ENCODE results near the gene TAF9B. TPM values are rescaled to one million over a fixed set of nuclear protein-coding genes. Genes with fewer than 3 reads are reported as not detected.
A peak's percentile ranks its signal among the peaks of the same experiment; 100 is the strongest.

Gene TAF9B
- polyA plus RNA-seq, 2 donors = 10.6 to 10.9 TPM

DNA sequence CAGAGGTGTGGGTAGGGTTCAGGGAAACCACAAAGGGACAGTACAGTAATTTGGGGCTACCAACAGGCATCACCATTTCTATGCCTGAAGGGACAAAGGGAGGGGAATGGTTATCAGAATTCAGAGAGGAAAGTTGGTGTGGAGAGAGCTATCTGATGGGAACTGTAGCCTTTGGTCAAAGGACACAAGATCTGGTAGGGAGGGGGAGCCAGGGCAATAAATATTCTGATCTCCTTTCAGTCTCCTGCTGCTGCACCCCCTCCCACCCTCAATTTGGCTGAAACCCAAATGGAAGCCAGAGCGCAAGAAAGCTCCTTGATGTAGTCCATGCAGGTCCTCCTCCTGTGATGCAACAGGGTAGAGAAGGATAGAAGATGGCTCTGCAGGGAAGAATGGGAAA lies 20.8 kb downstream of the TAF9B start:
- 91 to 92% methylated on average over 1 of the region's 1 CpG for WGBS, 2 donors
- Histone ChIP-seq H3K4me1 (ENCODE audit: control insufficient read depth in 2 of 2, insufficient read depth in 2 of 2, low read length in 1 of 2) (no peaks in the 10 kb centered on the region), H3K36me3 (ENCODE audit: control insufficient read depth in 2 of 2, insufficient read depth in 2 of 2, low read length in 1 of 2) (peaks cover 2 to 4% of the 10 kb centered on the region in 2 donors), H3K4me3 (ENCODE audit: low read depth in 1 of 2, low read length in 2 of 2) (no peak overlapping the region), H3K27ac (ENCODE audit: low read depth in 2 of 2, low read length in 1 of 2) (no peak overlapping the region), H3K9me3 (ENCODE audit: control insufficient read depth in 2 of 2, insufficient read depth in 1 of 2, low read depth in 1 of 2, low read length in 1 of 2) (no peaks in the 10 kb centered on the region), H3K27me3 (ENCODE audit: control insufficient read depth in 1 of 2, insufficient read depth in 2 of 2, low read length in 2 of 2) (no peaks in the 10 kb centered on the region)

DNA sequence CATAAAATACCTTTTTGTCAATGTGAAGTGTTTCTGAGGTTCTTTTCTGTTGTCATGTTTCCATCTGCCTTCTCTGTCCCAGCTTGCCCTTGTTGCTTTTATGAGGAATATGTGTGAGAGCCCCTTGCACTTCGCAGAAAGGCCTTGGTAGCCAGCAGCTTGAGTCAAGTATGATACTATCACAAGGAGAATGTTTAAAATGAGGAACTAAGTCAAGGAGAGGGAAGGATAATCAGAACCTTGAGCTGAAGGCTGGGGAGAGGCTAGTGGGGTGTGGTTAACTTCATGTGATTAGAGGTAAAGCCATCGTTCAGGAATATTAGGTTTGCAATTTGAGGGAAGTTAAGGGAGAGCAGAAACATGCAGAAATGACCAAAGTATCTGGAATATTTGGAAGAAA lies 22.7 kb downstream of the TAF9B start:
- Histone ChIP-seq H3K27me3 (ENCODE audit: control insufficient read depth in 1 of 2, insufficient read depth in 2 of 2, low read length in 2 of 2) (no peaks in the 10 kb centered on the region), H3K4me3 (ENCODE audit: low read depth in 1 of 2, low read length in 2 of 2) (no peak overlapping the region), H3K9me3 (ENCODE audit: control insufficient read depth in 2 of 2, insufficient read depth in 1 of 2, low read depth in 1 of 2, low read length in 1 of 2) (no peaks in the 10 kb centered on the region), H3K36me3 (ENCODE audit: control insufficient read depth in 2 of 2, insufficient read depth in 2 of 2, low read length in 1 of 2) (peaks cover 2 to 5% of the 10 kb centered on the region in 2 donors), H3K27ac (ENCODE audit: low read depth in 2 of 2, low read length in 1 of 2) (no peak overlapping the region), H3K4me1 (ENCODE audit: control insufficient read depth in 2 of 2, insufficient read depth in 2 of 2, low read length in 1 of 2) (no peaks in the 10 kb centered on the region)
- WGBS, 2 donors = 71 to 72% methylated on average over 2 of the region's 2 CpGs

DNA sequence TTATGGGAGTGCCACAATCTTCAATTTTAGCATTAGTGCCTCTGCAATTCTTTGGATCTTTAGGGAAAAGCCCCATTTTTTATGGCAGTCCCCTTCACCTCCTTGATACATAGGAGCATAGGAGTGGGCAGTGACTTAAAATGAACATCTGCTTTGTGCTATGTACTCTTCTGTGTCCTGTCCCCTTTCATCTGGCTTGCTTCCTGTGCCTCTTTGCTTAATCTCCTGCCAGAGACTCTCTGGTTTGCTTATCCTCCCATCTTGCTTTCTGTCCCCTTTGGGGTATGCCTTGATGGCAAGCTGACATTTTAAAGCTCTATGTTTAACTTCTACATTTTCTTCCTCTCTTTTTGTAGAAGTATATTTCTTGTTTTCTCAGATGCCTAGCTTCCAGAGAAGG lies 23.1 kb downstream of the TAF9B start:
- Histone ChIP-seq H3K4me1 (ENCODE audit: control insufficient read depth in 2 of 2, insufficient read depth in 2 of 2, low read length in 1 of 2) (no peaks in the 10 kb centered on the region), H3K27me3 (ENCODE audit: control insufficient read depth in 1 of 2, insufficient read depth in 2 of 2, low read length in 2 of 2) (no peaks in the 10 kb centered on the region), H3K9me3 (ENCODE audit: control insufficient read depth in 2 of 2, insufficient read depth in 1 of 2, low read depth in 1 of 2, low read length in 1 of 2) (no peaks in the 10 kb centered on the region), H3K4me3 (ENCODE audit: low read depth in 1 of 2, low read length in 2 of 2) (no peak overlapping the region), H3K36me3 (ENCODE audit: control insufficient read depth in 2 of 2, insufficient read depth in 2 of 2, low read length in 1 of 2) (peaks cover 2 to 5% of the 10 kb centered on the region in 2 donors), H3K27ac (ENCODE audit: low read depth in 2 of 2, low read length in 1 of 2) (no peak overlapping the region)

DNA sequence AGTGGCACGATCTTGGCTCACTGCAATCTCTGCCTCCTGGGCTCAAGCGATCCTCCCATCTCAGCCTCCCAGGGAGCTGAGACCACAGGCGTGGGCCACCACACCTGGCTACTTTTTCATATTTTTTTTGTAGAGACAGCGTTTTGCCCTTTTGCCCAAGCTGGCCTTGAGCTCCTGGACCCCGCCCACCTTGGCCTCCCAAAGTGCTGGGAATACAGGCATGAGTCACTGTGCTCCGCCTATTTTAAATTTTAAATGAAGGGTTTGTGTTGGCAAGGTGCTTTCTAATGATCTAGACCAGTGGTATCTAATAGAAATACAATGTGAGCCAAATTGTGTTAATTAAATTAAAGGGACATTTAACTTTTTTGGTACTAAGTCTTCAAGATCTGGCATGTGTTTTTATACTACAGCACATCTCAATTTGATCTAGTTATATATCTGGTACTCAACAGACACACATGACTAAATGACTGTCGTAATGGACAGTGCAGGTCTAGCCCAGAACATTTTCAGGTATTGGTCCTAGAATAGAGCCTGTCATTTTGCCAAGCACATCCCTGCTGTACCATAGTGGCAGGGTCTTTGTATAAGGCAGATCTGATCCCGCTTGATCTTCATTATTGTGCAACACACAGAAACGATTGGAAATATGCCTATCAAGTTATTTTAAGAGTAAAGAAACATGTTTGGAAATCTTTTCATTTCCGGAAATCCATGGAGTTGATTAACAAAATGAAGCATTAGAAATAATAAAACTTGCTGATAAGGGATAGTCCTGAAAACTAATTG lies 28.1 kb downstream of the TAF9B start:
- Histone ChIP-seq H3K27ac (ENCODE audit: low read depth in 2 of 2, low read length in 1 of 2) (peak overlapping the region in 1 of 2 donors; percentile 22), H3K4me1 (ENCODE audit: control insufficient read depth in 2 of 2, insufficient read depth in 2 of 2, low read length in 1 of 2) (no peaks in the 10 kb centered on the region), H3K9me3 (ENCODE audit: control insufficient read depth in 2 of 2, insufficient read depth in 1 of 2, low read depth in 1 of 2, low read length in 1 of 2) (no peaks in the 10 kb centered on the region), H3K36me3 (ENCODE audit: control insufficient read depth in 2 of 2, insufficient read depth in 2 of 2, low read length in 1 of 2) (peaks cover 0 to 5% of the 10 kb centered on the region in 2 donors), H3K27me3 (ENCODE audit: control insufficient read depth in 1 of 2, insufficient read depth in 2 of 2, low read length in 2 of 2) (no peaks in the 10 kb centered on the region), H3K4me3 (ENCODE audit: low read depth in 1 of 2, low read length in 2 of 2) (no peak overlapping the region)
- WGBS, 2 donors = 70 to 77% methylated on average over 10 of the region's 10 CpGs

DNA sequence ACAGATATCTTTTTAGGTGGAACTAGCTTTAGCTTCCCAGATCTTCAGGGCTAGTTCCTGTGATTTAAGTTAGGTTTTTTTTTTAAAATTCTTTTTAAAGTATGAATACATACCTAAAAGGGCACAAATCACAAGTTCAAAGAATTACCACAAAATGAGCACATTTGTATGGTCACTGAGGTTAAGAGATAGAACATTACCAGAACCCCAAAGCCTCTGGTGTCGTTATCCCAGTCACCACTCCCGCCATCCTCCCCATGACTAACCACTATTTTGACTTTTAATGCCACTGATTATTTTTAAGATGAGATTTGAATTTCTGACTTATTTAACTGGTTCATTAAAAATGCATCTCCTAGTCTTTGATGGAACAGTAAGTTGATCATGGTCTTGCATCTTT lies 30.0 kb downstream of the TAF9B start:
- Histone ChIP-seq H3K27ac (ENCODE audit: low read depth in 2 of 2, low read length in 1 of 2) (no peak overlapping the region), H3K36me3 (ENCODE audit: control insufficient read depth in 2 of 2, insufficient read depth in 2 of 2, low read length in 1 of 2) (peaks cover 0 to 5% of the 10 kb centered on the region in 2 donors), H3K27me3 (ENCODE audit: control insufficient read depth in 1 of 2, insufficient read depth in 2 of 2, low read length in 2 of 2) (no peaks in the 10 kb centered on the region), H3K4me1 (ENCODE audit: control insufficient read depth in 2 of 2, insufficient read depth in 2 of 2, low read length in 1 of 2) (no peaks in the 10 kb centered on the region), H3K9me3 (ENCODE audit: control insufficient read depth in 2 of 2, insufficient read depth in 1 of 2, low read depth in 1 of 2, low read length in 1 of 2) (no peaks in the 10 kb centered on the region), H3K4me3 (ENCODE audit: low read depth in 1 of 2, low read length in 2 of 2) (no peak overlapping the region)
- 62 to 69% methylated on average over 2 of the region's 2 CpGs for WGBS, 2 donors

DNA sequence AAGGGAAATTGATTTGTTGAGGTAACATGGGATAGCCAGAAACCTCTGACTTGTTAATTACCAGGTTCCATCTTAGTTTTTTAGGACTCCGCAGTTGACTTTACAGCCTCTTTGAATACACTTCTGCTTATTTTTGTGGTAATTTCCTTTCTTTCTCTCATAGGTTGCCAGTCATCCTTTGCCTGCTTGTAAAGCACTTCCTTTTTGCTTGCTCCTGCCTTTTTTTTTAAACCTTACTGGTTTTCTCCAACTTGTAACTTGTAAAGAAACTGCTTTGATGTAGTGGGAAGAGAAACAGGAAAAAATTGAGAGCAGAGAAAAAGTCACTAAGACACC lies 32.8 kb downstream of the TAF9B start:
- peak overlapping the region in 1 of 2 donors; percentile 28 for H3K27ac ChIP-seq (ENCODE audit: low read depth in 2 of 2, low read length in 1 of 2)
- H3K36me3 ChIP-seq (ENCODE audit: control insufficient read depth in 2 of 2, insufficient read depth in 2 of 2, low read length in 1 of 2) = no peaks in the 10 kb centered on the region
- no peaks in the 10 kb centered on the region for H3K4me1 ChIP-seq (ENCODE audit: control insufficient read depth in 2 of 2, insufficient read depth in 2 of 2, low read length in 1 of 2)
- H3K4me3 ChIP-seq (ENCODE audit: low read depth in 1 of 2, low read length in 2 of 2) = peak overlapping the region in 1 of 2 donors; percentile 84
- no peaks in the 10 kb centered on the region for H3K9me3 ChIP-seq (ENCODE audit: control insufficient read depth in 2 of 2, insufficient read depth in 1 of 2, low read depth in 1 of 2, low read length in 1 of 2)
- H3K27me3 ChIP-seq (ENCODE audit: control insufficient read depth in 1 of 2, insufficient read depth in 2 of 2, low read length in 2 of 2) = no peaks in the 10 kb centered on the region
- WGBS, 2 donors = 81 to 92% methylated on average over 1 of the region's 1 CpG

DNA sequence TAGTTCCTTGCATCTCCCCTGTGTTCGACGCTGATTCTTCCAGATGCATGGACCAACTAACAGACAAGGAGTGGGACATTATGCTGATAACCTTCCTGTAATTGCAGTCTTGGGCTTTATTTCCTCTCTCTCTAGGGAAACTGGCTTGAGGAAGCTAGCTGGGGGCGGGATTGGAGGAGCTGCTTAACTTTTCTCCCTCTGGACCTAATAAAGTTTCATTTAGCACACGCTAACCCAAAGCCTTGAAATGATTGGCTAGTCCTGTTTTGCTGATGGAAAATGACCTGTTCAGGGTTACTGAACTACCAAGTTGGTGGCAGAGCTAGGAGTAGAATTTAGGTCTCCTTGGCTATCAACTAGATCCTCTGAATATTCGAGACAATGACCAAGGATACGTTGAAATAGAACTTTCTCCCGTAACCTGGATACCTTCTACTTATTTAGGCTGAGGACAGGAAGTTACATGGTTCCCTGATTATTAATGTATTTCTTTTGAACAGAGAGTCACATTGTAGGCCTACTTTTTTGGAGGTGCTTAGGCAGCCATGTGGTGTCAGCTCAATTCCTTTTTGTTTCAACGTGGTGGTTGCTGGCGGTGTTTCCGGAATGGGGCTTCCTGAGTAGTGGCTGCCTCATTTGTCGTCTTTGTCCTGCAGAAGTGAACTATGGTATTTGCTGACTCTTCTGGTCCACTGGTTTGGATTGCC lies 33.4 kb downstream of the TAF9B start:
- H3K27ac ChIP-seq (ENCODE audit: low read depth in 2 of 2, low read length in 1 of 2) = peak overlapping the region; percentile 28 to 48
- WGBS, 2 donors = 47 to 54% methylated on average over 11 of the region's 11 CpGs
- no peaks in the 10 kb centered on the region for H3K4me1 ChIP-seq (ENCODE audit: control insufficient read depth in 2 of 2, insufficient read depth in 2 of 2, low read length in 1 of 2)
- H3K9me3 ChIP-seq (ENCODE audit: control insufficient read depth in 2 of 2, insufficient read depth in 1 of 2, low read depth in 1 of 2, low read length in 1 of 2) = no peaks in the 10 kb centered on the region
- peak overlapping the region in 1 of 2 donors; percentile 84 for H3K4me3 ChIP-seq (ENCODE audit: low read depth in 1 of 2, low read length in 2 of 2)
- no peaks in the 10 kb centered on the region for H3K36me3 ChIP-seq (ENCODE audit: control insufficient read depth in 2 of 2, insufficient read depth in 2 of 2, low read length in 1 of 2)
- H3K27me3 ChIP-seq (ENCODE audit: control insufficient read depth in 1 of 2, insufficient read depth in 2 of 2, low read length in 2 of 2) = no peaks in the 10 kb centered on the region

DNA sequence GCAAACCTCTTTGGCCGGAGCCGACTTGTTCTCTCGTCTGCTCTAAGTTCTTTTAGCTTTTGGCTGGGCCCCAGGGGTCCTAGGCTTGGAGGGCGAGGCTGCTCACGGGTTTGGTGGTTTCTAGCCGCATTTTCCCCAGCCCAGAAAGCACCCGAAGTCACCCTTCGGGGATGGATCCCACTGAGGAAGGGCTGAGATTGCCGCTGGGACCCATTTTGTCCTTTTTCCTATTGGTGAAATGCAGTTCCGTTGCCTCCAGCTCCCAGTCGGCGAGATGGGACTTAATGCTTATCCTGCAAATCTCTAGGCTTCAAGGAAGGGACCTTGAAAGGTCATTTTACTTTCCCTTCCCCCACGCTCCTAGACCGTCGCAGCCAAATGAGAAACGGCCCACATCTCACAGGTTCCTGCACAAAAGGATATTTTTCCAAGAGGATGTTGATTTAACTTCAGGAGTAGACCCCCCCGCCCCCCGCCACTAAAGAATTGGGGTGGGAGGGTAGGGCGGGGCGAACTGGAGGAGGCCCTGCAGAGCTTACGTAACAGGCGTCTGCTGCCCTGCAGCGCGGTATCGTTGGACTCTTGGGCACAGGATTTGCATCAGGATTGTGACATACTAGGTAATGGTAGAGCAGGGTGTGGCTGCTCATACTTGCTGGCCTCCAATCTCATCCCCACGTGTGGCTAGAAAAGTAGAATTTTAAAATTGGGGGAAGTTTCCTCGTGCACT lies 34.8 kb downstream of the TAF9B start:
- Histone ChIP-seq H3K4me3 (ENCODE audit: low read depth in 1 of 2, low read length in 2 of 2) (peak overlapping the region; percentile 84 to 88), H3K27me3 (ENCODE audit: control insufficient read depth in 1 of 2, insufficient read depth in 2 of 2, low read length in 2 of 2) (no peaks in the 10 kb centered on the region), H3K36me3 (ENCODE audit: control insufficient read depth in 2 of 2, insufficient read depth in 2 of 2, low read length in 1 of 2) (no peaks in the 10 kb centered on the region), H3K27ac (ENCODE audit: low read depth in 2 of 2, low read length in 1 of 2) (peak overlapping the region; percentile 92 to 98), H3K9me3 (ENCODE audit: control insufficient read depth in 2 of 2, insufficient read depth in 1 of 2, low read depth in 1 of 2, low read length in 1 of 2) (no peaks in the 10 kb centered on the region), H3K4me1 (ENCODE audit: control insufficient read depth in 2 of 2, insufficient read depth in 2 of 2, low read length in 1 of 2) (no peaks in the 10 kb centered on the region)
- 0 to 24% methylated on average over 26 to 27 of the region's 27 CpGs for whole genome bisulfite sequencing, 2 donors

DNA sequence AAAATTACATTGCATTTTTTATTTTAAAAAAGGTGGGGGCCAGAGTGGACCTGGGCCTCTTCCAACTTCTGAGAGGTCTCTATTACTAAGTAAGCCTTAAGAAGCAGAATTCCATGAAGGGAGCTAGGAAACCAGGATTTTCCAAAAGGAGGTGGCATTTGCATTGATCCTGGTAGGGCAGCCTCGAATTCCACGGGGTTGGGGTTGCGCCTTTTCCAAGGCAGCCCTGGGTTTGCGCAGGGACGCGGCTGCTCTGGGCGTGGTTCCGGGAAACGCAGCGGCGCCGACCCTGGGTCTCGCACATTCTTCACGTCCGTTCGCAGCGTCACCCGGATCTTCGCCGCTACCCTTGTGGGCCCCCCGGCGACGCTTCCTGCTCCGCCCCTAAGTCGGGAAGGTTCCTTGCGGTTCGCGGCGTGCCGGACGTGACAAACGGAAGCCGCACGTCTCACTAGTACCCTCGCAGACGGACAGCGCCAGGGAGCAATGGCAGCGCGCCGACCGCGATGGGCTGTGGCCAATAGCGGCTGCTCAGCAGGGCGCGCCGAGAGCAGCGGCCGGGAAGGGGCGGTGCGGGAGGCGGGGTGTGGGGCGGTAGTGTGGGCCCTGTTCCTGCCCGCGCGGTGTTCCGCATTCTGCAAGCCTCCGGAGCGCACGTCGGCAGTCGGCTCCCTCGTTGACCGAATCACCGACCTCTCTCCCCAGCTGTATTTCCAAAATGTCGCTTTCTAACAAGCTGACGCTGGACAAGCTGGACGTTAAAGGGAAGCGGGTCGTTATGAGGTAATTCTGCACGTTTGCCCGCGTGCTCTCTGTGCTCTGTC lies 35.6 kb downstream of the TAF9B start, which contains the start of gene PGK1:
Gene PGK1, plus strand, starts transcription at position 626 of the 824 bp plus-strand sequence. Its CDS starts 93 bp downstream, at position 719.
- 1 to 27% methylated on average over 72 of the region's 72 CpGs for WGBS, 2 donors
- Histone ChIP-seq H3K4me3 (ENCODE audit: low read depth in 1 of 2, low read length in 2 of 2) (peak within 1 kb of the TSS; percentile 84 to 88), H3K4me1 (ENCODE audit: control insufficient read depth in 2 of 2, insufficient read depth in 2 of 2, low read length in 1 of 2) (no peaks in the 10 kb centered on the region), H3K36me3 (ENCODE audit: control insufficient read depth in 2 of 2, insufficient read depth in 2 of 2, low read length in 1 of 2) (no peaks in the 10 kb centered on the region), H3K27ac (ENCODE audit: low read depth in 2 of 2, low read length in 1 of 2) (peak within 1 kb of the TSS; percentile 92 to 98), H3K9me3 (ENCODE audit: control insufficient read depth in 2 of 2, insufficient read depth in 1 of 2, low read depth in 1 of 2, low read length in 1 of 2) (no peaks in the 10 kb centered on the region), H3K27me3 (ENCODE audit: control insufficient read depth in 1 of 2, insufficient read depth in 2 of 2, low read length in 2 of 2) (no peaks in the 10 kb centered on the region)

All from esophagus (tissue), 2 donors.